DND-41 (cell line): ENCODE results near the gene FAM120A.

ENCODE experiments used
- EZH2 ChIP-seq: IDR thresholded peaks from 3 replicates; pipeline ENCODE4 v1.6.1; 2012; ENCODE audit warnings: borderline replicate concordance, low read depth, mild to moderate bottlenecking, moderate library complexity, low read length, inconsistent platforms; ENCODE audit not compliant: severe bottlenecking
- TF ChIP-seq, protein P1 (sequence below): IDR thresholded peaks from 2 replicates; pipeline ENCODE4 v1.5.1; 2012; ENCODE audit warnings: borderline replicate concordance, low read length, moderate library complexity, mild to moderate bottlenecking; ENCODE audit not compliant: poor library complexity, severe bottlenecking; ENCODE audit errors: extremely low read depth

DNA sequence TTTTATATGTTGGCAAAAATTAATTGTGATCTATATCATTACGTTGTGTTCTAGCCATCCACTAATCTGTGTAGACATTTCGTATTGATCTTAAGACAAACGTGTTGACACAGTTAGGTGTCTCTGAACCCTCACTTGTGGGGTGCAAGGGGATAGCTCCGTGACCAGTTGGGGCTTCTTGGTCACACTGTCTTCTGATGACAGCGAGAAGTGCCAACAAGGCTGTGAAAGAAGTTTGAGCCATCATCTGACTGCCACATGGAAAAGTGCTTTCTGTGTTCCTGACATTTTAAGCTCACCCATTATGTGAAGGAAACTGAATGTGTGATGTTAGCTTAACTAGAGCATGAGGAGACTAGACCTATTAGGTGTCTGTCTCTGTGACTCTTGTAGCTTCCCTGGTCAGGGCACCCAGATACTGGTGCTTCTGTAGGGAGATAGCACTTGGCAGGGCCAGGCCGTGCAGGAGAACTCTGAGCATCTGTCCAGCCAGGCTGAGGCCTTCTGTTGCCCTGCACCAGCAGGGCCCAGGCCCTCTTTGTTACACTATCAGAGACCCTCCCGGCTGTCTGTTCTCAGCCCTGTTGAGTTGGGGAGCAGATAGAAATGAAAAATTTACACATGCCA lies 72.1 kb downstream of the FAM120A start:
- TF ChIP-seq, protein P1, sequence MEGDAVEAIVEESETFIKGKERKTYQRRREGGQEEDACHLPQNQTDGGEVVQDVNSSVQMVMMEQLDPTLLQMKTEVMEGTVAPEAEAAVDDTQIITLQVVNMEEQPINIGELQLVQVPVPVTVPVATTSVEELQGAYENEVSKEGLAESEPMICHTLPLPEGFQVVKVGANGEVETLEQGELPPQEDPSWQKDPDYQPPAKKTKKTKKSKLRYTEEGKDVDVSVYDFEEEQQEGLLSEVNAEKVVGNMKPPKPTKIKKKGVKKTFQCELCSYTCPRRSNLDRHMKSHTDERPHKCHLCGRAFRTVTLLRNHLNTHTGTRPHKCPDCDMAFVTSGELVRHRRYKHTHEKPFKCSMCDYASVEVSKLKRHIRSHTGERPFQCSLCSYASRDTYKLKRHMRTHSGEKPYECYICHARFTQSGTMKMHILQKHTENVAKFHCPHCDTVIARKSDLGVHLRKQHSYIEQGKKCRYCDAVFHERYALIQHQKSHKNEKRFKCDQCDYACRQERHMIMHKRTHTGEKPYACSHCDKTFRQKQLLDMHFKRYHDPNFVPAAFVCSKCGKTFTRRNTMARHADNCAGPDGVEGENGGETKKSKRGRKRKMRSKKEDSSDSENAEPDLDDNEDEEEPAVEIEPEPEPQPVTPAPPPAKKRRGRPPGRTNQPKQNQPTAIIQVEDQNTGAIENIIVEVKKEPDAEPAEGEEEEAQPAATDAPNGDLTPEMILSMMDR, result no peak
- TF ChIP-seq EZH2, result no peak
